Measurements from ENCODE around the gene FOXN3.

The FOXN3 gene

DNA sequence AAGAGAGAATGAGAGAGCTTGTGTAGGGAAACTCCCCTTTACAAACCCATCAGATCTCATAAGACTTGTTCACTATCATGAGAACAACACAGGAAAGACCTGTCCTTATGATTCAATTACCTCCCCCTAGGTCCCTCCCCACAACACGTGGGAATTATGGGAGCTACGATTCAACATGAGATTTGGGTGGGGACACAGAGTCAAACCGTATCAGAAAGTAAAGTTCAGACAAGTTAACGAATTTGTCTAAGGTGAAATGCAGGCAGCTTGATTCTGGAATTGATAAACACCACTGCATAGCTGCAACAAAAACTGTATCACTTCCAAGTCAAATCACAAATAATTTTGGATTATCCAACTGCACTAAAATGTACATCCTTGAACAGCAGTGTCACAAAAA is 47.4 kb downstream of the FOXN3 start:
- TF ChIP-seq, protein P1, sequence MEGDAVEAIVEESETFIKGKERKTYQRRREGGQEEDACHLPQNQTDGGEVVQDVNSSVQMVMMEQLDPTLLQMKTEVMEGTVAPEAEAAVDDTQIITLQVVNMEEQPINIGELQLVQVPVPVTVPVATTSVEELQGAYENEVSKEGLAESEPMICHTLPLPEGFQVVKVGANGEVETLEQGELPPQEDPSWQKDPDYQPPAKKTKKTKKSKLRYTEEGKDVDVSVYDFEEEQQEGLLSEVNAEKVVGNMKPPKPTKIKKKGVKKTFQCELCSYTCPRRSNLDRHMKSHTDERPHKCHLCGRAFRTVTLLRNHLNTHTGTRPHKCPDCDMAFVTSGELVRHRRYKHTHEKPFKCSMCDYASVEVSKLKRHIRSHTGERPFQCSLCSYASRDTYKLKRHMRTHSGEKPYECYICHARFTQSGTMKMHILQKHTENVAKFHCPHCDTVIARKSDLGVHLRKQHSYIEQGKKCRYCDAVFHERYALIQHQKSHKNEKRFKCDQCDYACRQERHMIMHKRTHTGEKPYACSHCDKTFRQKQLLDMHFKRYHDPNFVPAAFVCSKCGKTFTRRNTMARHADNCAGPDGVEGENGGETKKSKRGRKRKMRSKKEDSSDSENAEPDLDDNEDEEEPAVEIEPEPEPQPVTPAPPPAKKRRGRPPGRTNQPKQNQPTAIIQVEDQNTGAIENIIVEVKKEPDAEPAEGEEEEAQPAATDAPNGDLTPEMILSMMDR (conservative IDR thresholded peaks at IDR 0.05; ENCODE audit: low read length): no peak
- no peak for TF ChIP-seq EZH2phosphoT487 (IDR thresholded peaks at IDR 0.05; ENCODE audit: borderline replicate concordance)
- Histone ChIP-seq H3K4me3 (ENCODE audit: low read length, poor library complexity, severe bottlenecking) (no peak overlapping the region), H3K9ac (ENCODE audit: low read depth, low read length, poor library complexity, severe bottlenecking) (no peak overlapping the region), H3K4me1 (ENCODE audit: insufficient read depth, low read length, poor library complexity, severe bottlenecking) (peaks cover 27% of the 10 kb centered on the region), H4K20me1 (ENCODE audit: insufficient read depth, low read length, poor library complexity, severe bottlenecking) (peaks cover 30% of the 10 kb centered on the region), H3K36me3 (ENCODE audit: insufficient read depth, low read length) (peaks cover 14% of the 10 kb centered on the region; the same call in 1 of the 2 replicates), H3K27me3 (ENCODE audit: insufficient read depth, low read length, poor library complexity, severe bottlenecking) (no peaks in the 10 kb centered on the region), H2AFZ (ENCODE audit: low read length) (no peak overlapping the region), H3K9me2 (replicated peaks; ENCODE audit: low read depth, low read length) (no peaks in the 10 kb centered on the region), H3K79me2 (ENCODE audit: insufficient read depth, low read length) (peaks cover 99% of the 10 kb centered on the region), H3K9me3 (ENCODE audit: insufficient read depth, low read depth, low read length) (peaks cover 4% of the 10 kb centered on the region), H3K4me2 (ENCODE audit: low read depth, low read length, poor library complexity, severe bottlenecking) (no peak overlapping the region), H3F3A (ENCODE audit: low read depth) (peaks cover 4% of the 10 kb centered on the region; the same call in 1 of the 2 replicates)

DNA sequence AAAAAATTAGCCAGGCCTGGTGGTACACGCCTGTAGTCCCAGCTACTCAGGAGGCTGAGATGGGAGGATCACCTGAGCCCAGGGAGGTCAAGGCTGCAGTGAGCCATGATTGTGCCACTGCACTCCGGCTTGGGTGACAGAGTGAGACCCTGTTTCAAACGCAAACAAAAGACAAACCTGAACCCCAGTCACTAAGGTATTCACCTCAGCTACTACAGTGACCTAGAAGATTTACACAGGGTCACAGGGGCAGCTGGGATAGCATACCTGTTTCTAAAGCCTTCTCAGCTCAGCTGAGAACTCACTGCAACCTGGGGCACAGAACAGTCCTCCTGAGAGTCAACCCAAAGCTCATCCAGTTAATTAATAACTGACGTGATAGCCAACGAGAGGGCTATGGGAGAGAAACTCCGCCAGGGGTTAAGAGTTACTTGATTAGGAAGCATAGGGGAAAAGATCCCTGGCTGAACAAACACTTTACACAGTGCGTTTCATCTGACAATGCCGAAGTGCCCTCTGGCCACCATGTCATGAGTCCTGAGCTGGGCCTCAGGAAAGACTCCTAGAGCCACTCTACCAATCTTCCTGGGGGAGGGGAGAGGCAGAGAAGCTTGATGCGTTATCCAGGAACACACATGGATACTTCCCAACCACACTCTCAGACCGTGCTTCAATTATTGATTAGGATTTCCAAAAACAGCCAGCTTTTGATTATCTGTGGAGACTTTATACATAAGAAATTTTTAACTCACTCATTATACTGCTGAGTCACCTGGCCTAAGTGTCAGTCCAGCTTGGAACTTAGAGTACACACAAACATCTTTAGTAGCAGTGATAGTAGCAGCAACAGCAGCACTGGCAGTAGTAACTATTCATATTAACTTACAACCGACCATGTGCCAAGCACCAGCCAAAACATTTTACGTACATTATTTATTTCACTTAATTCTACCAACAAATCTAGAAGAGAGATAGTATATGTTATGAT is 48.2 kb downstream of the FOXN3 start:
- Histone ChIP-seq H3K4me3 (ENCODE audit: low read length, poor library complexity, severe bottlenecking) (no peak overlapping the region), H3K4me1 (ENCODE audit: insufficient read depth, low read length, poor library complexity, severe bottlenecking) (peaks cover 29% of the 10 kb centered on the region), H3K36me3 (ENCODE audit: insufficient read depth, low read length) (peaks cover 14% of the 10 kb centered on the region; the same call in 1 of the 2 replicates), H2AFZ (ENCODE audit: low read length) (no peak overlapping the region), H4K20me1 (ENCODE audit: insufficient read depth, low read length, poor library complexity, severe bottlenecking) (peaks cover 34% of the 10 kb centered on the region), H3K79me2 (ENCODE audit: insufficient read depth, low read length) (peaks cover 98% of the 10 kb centered on the region), H3K27me3 (ENCODE audit: insufficient read depth, low read length, poor library complexity, severe bottlenecking) (no peaks in the 10 kb centered on the region), H3K9me2 (replicated peaks; ENCODE audit: low read depth, low read length) (no peaks in the 10 kb centered on the region), H3K9ac (ENCODE audit: low read depth, low read length, poor library complexity, severe bottlenecking) (no peak overlapping the region), H3F3A (ENCODE audit: low read depth) (peaks cover 4% of the 10 kb centered on the region; the same call in 1 of the 2 replicates), H3K4me2 (ENCODE audit: low read depth, low read length, poor library complexity, severe bottlenecking) (no peak overlapping the region), H3K9me3 (ENCODE audit: insufficient read depth, low read depth, low read length) (no peaks in the 10 kb centered on the region)
- no peak for TF ChIP-seq EZH2phosphoT487 (IDR thresholded peaks at IDR 0.05; ENCODE audit: borderline replicate concordance)
- TF ChIP-seq, protein P1 (conservative IDR thresholded peaks at IDR 0.05; ENCODE audit: low read length): no peak

DNA sequence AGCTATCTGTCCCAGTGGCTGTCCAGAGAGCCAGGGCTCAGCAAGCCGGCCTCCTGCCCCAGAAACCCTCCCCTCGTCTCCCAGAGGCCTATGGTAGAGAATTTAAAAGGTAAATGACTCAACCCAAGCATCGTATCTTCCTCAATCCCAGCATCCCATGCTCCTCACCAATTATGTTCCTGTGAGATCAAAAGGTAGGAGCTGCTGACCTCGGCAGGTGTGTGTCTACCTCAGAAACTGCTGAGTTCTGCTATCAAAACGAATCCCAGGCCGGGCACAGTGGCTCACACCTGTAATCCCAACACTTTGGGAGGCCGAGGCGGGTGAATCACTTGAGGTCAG is 49.3 kb downstream of the FOXN3 start:
- Histone ChIP-seq H3K4me3 (ENCODE audit: low read length, poor library complexity, severe bottlenecking) (no peak overlapping the region), H3K36me3 (ENCODE audit: insufficient read depth, low read length) (peaks cover 18% of the 10 kb centered on the region; the same call in 1 of the 2 replicates), H3K79me2 (ENCODE audit: insufficient read depth, low read length) (peaks cover 98% of the 10 kb centered on the region), H3K9ac (ENCODE audit: low read depth, low read length, poor library complexity, severe bottlenecking) (no peak overlapping the region), H4K20me1 (ENCODE audit: insufficient read depth, low read length, poor library complexity, severe bottlenecking) (peaks cover 36% of the 10 kb centered on the region), H3K9me2 (replicated peaks; ENCODE audit: low read depth, low read length) (no peaks in the 10 kb centered on the region), H3K4me2 (ENCODE audit: low read depth, low read length, poor library complexity, severe bottlenecking) (no peak overlapping the region), H2AFZ (ENCODE audit: low read length) (no peak overlapping the region), H3K27me3 (ENCODE audit: insufficient read depth, low read length, poor library complexity, severe bottlenecking) (no peaks in the 10 kb centered on the region), H3F3A (ENCODE audit: low read depth) (peaks cover 4% of the 10 kb centered on the region; the same call in 1 of the 2 replicates), H3K9me3 (ENCODE audit: insufficient read depth, low read depth, low read length) (no peaks in the 10 kb centered on the region), H3K4me1 (ENCODE audit: insufficient read depth, low read length, poor library complexity, severe bottlenecking) (peaks cover 21% of the 10 kb centered on the region)
- TF ChIP-seq EZH2phosphoT487 (IDR thresholded peaks at IDR 0.05; ENCODE audit: borderline replicate concordance): no peak
- TF ChIP-seq, protein P1 (conservative IDR thresholded peaks at IDR 0.05; ENCODE audit: low read length): no peak
